ENCODE results near the gene SLAIN1.

GRCh38 chr13:77692746-77693448 is 4.6 kb upstream of the SLAIN1 start:
- TF ChIP-seq CEBPB (IDR thresholded peaks at IDR 0.05) (no peak), CHD2 (IDR thresholded peaks at IDR 0.05; ENCODE audit: low read length, partially characterized antibody) (no peak), CTCF (IDR thresholded peaks at IDR 0.05) (no peak), USF2 (IDR thresholded peaks at IDR 0.05) (no peak), MAFK (IDR thresholded peaks at IDR 0.05; ENCODE audit: partially characterized antibody) (no peak), HOXA7 (CRISPR knock-in tag; IDR thresholded peaks at IDR 0.05) (no peak), REST (IDR thresholded peaks at IDR 0.05) (no peak)

Measured in A549 (cell line).